GM19035 (cell line): ENCODE data around the gene CENPS.

Source experiments
- ATAC-seq: cut with Tn5 transposase; IDR thresholded peaks from one replicate; pipeline ENCODE4 v1.9.1; 2021; ENCODE audit not compliant: unreplicated experiment

The CENPS gene

GRCh38 chr1:10489291-10490055 is 59.2 kb downstream of the CENPS start:
- no peak for ATAC-seq

- ATAC-seq = no peak
Observed at GRCh38 chr1:10490286-10490970, 60.2 kb downstream of the CENPS start.
